Colonic mucosa (tissue), 4 donors: ENCODE results near the gene ESRP2. TPM values are rescaled to one million over a fixed set of nuclear protein-coding genes. Genes with fewer than 3 reads are reported as not detected.
A peak's percentile ranks its signal among the peaks of the same experiment; 100 is the strongest.

Source experiments
- DNase-seq: peaks from one replicate; pipeline ENCODE4 v3.0.0-alpha.2; 2020
- H3K27ac ChIP-seq: fragments of 200-600 bp; one replicate; pipeline ENCODE4 v1.8.0; 2021
- H3K27me3 ChIP-seq: fragments of 200-600 bp; one replicate; pipeline ENCODE4 v1.8.0; 2021
- H3K36me3 ChIP-seq: fragments of 200-600 bp; one replicate; pipeline ENCODE4 v1.8.0; 2021
- H3K4me1 ChIP-seq: fragments of 200-600 bp; one replicate; pipeline ENCODE4 v1.8.0; 2021; ENCODE audit warnings: mild to moderate bottlenecking
- H3K4me3 ChIP-seq: fragments of 200-600 bp; one replicate; pipeline ENCODE4 v1.8.0; 2021
- H3K9ac ChIP-seq, 2 donors: one replicate each; pipeline ENCODE4 v1.7.0; 2013; ENCODE audit warnings: control low read depth in 2 of 2, low read depth in 2 of 2, low read length in 2 of 2
- H3K9me3 ChIP-seq: fragments of 200-600 bp; one replicate; pipeline ENCODE4 v1.8.0; 2021
- CTCF ChIP-seq: fragments of 200-600 bp; IDR thresholded peaks from one replicate; pipeline ENCODE4 v1.8.0; 2022; ENCODE audit warnings: antibody characterized with exemption, mild to moderate bottlenecking
- intact Hi-C: fragments of 100-400 bp; cut with DNase I; formaldehyde crosslinking; loops from one replicate; pipeline ENCODE4 v1.14.1; 2022
- total RNA-seq, 2 donors: library from RNA; stranded (reverse); fragmentation: NEBNext Ultra II Directional in 1 of 2; extraction: Animal tissue kit (Norgen Biotek cat#: 25700) in 1 of 2; gene quantifications; one replicate each; pipeline ENCODE4 v1.2.1, GENCODE V29; 2021
- donor health status: healthy.
- donor health status: DM: no; HTN: no; CAD: no.
- donor health status: DM: no; HTN: no; CAD: no.

Gene ESRP2
- total RNA-seq, 2 donors from 2014 or later: 76.6 to 119 TPM

GRCh38 chr16:68247400-68247799 lies 11.5 kb upstream of the ESRP2 start:
- no peaks in the 10 kb centered on the region for H3K36me3 ChIP-seq
- no peak overlapping the region for H3K4me3 ChIP-seq
- H3K9ac ChIP-seq: peak overlapping the region; percentile 9 to 30
- H3K27ac ChIP-seq: no peak overlapping the region
- no peaks in the 10 kb centered on the region for H3K27me3 ChIP-seq
- intact Hi-C loops: no loop called here
- DNase-seq: no peak
- no peak for TF ChIP-seq CTCF
- H3K9me3 ChIP-seq: no peaks in the 10 kb centered on the region
- H3K4me1 ChIP-seq: peaks cover 12% of the 10 kb centered on the region

GRCh38 chr16:68246666-68247065 lies 10.7 kb upstream of the ESRP2 start:
- Histone ChIP-seq H3K4me3 (no peak overlapping the region), H3K27ac (no peak overlapping the region), H3K36me3 (no peaks in the 10 kb centered on the region), H3K27me3 (no peaks in the 10 kb centered on the region), H3K9me3 (no peaks in the 10 kb centered on the region), H3K4me1 (peaks cover 12% of the 10 kb centered on the region), H3K9ac (peak overlapping the region in 1 of 2 donors; percentile 19)
- intact Hi-C loops: no loop called here
- TF ChIP-seq CTCF: no peak
- no peak for DNase-seq

DNA sequence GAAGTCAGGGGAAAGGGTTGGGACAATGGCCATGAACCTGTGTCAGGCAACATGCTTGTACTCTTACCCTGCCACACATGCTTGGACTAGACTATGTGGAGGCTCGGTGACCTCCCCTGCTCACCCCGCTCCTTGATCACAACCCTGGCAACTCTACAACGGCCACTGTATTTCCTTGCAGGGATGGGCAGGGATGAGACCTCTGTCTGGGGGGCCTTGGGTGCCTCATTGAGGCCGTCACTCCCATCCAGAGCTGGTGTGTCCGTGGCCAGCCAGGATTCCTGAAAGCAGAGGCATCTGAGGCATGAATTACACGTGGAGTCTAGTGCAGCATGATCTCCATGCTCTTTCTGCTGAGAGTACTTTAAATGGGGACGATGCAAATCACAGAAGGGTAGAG lies 10.2 kb upstream of the ESRP2 start:
- Histone ChIP-seq H3K27me3 (no peaks in the 10 kb centered on the region), H3K9me3 (no peaks in the 10 kb centered on the region), H3K36me3 (no peaks in the 10 kb centered on the region), H3K4me1 (peaks cover 12% of the 10 kb centered on the region), H3K27ac (no peak overlapping the region), H3K4me3 (peak overlapping the region; percentile 99), H3K9ac (peak overlapping the region; percentile 49 to 96)
- intact Hi-C loops: no loop called here
- TF ChIP-seq CTCF: no peak
- DNase-seq: no peak

DNA sequence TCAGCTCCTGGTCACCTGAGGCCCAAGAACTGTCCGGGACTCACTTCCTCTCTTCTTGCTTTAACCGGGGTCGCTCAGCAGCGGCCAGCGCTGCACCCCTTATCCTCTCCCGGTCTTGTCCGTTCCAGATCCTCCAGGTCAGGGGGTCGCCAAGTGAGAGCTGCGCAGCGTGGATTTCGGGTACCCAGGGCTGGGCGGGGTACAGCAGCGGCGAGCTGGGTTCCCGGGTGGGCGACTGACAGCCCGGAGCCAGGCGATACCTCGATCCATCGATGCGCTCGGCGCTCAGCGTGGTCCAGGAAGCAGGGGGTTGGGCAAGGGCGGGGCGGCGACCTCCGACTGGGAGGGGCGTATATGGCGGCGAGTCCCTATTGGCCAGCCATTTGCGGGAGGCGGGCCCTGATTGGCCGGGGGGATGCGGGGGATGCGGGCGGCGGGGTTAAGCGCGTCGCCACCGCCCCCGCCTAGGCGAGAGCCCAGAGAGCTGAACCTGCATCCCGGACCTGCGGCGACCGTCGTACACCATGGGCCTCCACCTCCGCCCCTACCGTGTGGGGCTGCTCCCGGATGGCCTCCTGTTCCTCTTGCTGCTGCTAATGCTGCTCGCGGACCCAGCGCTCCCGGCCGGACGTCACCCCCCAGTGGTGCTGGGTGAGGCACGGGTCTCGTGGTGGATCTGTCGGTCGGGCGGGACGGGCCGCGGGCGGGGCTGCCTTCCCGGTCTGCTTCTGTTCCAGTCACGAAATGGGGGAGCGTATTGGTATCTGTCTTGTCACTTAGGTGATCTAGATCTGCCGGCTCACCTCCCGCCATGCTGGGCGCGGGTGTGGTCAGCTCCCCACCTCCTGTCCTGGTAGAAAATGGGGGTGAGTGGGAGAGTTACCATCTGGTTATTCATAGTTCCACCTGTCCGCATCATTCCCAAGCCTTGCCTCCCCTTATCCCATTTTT lies 9.3 kb upstream of the ESRP2 start, which contains the start of gene PLA2G15:
PLA2G15 (plus strand) TSS at position 471 of the 951 bp plus-strand sequence; CDS start at position 525, 54 bp downstream.
- H3K4me3 ChIP-seq: peak within 1 kb of the TSS; percentile 99
- H3K4me1 ChIP-seq: peaks cover 12% of the 10 kb centered on the region
- no peak for TF ChIP-seq CTCF
- H3K9ac ChIP-seq: peak within 1 kb of the TSS; percentile 92 to 96
- peak within 1 kb of the TSS; percentile 59 for H3K27ac ChIP-seq
- no peaks in the 10 kb centered on the region for H3K27me3 ChIP-seq
- H3K36me3 ChIP-seq: no peaks in the 10 kb centered on the region
- intact Hi-C loops: no loop called here
- H3K9me3 ChIP-seq: no peaks in the 10 kb centered on the region
- DNase-seq: peak; percentile 98

DNA sequence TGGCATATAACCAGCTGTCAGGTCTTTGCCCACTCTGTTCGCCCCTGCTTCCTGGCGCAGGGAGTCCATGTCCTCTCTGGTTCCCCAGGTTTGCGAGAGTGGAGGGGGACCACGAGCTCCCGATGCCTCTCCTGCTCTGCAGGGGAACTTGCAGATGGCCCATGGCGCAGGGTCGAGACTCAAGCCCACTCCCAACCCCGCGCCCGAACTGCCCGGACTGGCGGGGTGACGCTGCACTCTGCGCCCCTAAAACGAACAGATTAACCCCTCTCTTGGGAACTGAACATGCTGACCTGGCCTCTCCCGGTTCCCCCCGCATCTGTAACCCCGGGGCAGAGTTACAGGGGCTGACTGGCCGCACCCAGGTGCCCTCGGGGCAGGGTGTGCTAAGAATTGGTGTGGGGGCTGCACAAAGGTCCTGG lies 8.6 kb upstream of the ESRP2 start:
- intact Hi-C loops: no loop called here
- H3K4me1 ChIP-seq: peaks cover 12% of the 10 kb centered on the region
- peak overlapping the region; percentile 92 to 96 for H3K9ac ChIP-seq
- no peaks in the 10 kb centered on the region for H3K27me3 ChIP-seq
- peak overlapping the region; percentile 99 for H3K4me3 ChIP-seq
- no peaks in the 10 kb centered on the region for H3K9me3 ChIP-seq
- no peak for DNase-seq
- H3K27ac ChIP-seq: no peak overlapping the region
- no peaks in the 10 kb centered on the region for H3K36me3 ChIP-seq
- TF ChIP-seq CTCF: no peak
